Lower lobe of right lung (tissue), 2 donors: Measurements from ENCODE around the gene SEMG2. TPM values are rescaled to one million over a fixed set of nuclear protein-coding genes. Genes with fewer than 3 reads are reported as not detected.

ENCODE experiments used
- ATAC-seq, 2 donors: fragments of 200-7000 bp; cut with Tn5 transposase; one replicate each; pipeline ENCODE4 v1.9.1; 2020 to 2022; ENCODE audit warnings: mild to moderate bottlenecking in 2 of 2, moderate library complexity in 2 of 2
- DNase-seq: peaks from one replicate; pipeline ENCODE4 v3.0.0-alpha.2; 2020
- H3K27ac ChIP-seq: fragments of 200-600 bp; one replicate; pipeline ENCODE4 v1.8.0; 2022
- H3K27me3 ChIP-seq: fragments of 200-600 bp; one replicate; pipeline ENCODE4 v1.8.0; 2022; ENCODE audit warnings: low read depth
- H3K36me3 ChIP-seq: fragments of 200-600 bp; one replicate; pipeline ENCODE4 v1.8.0; 2022; ENCODE audit warnings: mild to moderate bottlenecking
- H3K4me1 ChIP-seq: fragments of 200-600 bp; one replicate; pipeline ENCODE4 v1.8.0; 2022
- H3K4me3 ChIP-seq: fragments of 200-600 bp; one replicate; pipeline ENCODE4 v1.8.0; 2022; ENCODE audit warnings: mild to moderate bottlenecking
- H3K9me3 ChIP-seq: fragments of 200-600 bp; one replicate; pipeline ENCODE4 v1.8.0; 2022
- intact Hi-C: fragments of 100-400 bp; cut with DNase I; formaldehyde crosslinking; loops from one replicate; pipeline ENCODE4 v1.11.0; 2022
- total RNA-seq: library from RNA; stranded (reverse); fragmentation: NEBNext Ultra II Directional; extraction: Animal tissue kit (Norgen Biotek cat#: 25700); gene quantifications from one replicate; pipeline ENCODE4 v1.2.1, GENCODE V29; 2021
- TF ChIP-seq, protein P1 (sequence below): fragments of 200-600 bp; IDR thresholded peaks from one replicate; pipeline ENCODE4 v1.8.0; 2022; ENCODE audit warnings: antibody characterized with exemption, mild to moderate bottlenecking
- donor health status: DM: no; HTN: yes; CAD: no; lungs with severe emphysema.

SEMG2 gene
- total RNA-seq, 1 donor from 2014 or later, result not detected

DNA sequence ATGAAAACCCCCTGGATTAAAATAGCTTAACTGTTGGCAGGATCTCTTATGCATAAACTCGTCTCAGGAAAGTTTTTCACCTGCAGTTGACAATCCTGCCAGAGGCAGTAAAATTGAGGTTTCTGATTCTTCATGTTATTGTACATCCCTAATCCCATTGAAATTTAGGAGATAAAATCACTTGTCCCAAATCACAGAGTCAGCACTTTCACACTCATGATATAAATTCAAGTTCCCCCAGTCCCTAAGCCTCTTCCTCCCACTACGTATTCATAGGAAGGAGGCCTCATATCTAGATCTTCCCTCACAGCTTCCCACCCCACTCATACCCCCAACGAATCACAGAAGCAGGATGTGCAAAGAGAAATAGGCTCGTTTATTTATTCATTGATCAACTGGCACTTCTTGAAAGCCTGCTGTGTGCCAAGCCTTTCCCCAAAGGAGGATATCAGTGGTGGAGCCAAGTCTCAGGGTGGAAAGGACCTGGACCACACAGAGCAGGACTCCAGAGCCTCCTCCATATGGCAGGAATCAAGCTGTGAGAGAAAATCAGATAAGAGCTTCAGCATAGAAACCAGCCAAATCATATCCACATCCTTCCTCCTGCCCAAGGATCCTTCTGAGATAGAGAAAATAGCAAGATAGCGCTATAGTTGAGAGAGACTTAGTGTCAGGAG, 30.8 kb downstream of the SEMG2 start:
- no peak for ATAC-seq
- no peaks in the 10 kb centered on the region for H3K9me3 ChIP-seq
- peaks cover 32% of the 10 kb centered on the region for H3K4me1 ChIP-seq
- intact Hi-C loops, result no loop called here
- TF ChIP-seq, protein P1, sequence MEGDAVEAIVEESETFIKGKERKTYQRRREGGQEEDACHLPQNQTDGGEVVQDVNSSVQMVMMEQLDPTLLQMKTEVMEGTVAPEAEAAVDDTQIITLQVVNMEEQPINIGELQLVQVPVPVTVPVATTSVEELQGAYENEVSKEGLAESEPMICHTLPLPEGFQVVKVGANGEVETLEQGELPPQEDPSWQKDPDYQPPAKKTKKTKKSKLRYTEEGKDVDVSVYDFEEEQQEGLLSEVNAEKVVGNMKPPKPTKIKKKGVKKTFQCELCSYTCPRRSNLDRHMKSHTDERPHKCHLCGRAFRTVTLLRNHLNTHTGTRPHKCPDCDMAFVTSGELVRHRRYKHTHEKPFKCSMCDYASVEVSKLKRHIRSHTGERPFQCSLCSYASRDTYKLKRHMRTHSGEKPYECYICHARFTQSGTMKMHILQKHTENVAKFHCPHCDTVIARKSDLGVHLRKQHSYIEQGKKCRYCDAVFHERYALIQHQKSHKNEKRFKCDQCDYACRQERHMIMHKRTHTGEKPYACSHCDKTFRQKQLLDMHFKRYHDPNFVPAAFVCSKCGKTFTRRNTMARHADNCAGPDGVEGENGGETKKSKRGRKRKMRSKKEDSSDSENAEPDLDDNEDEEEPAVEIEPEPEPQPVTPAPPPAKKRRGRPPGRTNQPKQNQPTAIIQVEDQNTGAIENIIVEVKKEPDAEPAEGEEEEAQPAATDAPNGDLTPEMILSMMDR, result no peak
- no peak overlapping the region for H3K27ac ChIP-seq
- no peaks in the 10 kb centered on the region for H3K36me3 ChIP-seq
- no peak for DNase-seq
- no peaks in the 10 kb centered on the region for H3K27me3 ChIP-seq
- peak overlapping the region; percentile 52 for H3K4me3 ChIP-seq

DNA sequence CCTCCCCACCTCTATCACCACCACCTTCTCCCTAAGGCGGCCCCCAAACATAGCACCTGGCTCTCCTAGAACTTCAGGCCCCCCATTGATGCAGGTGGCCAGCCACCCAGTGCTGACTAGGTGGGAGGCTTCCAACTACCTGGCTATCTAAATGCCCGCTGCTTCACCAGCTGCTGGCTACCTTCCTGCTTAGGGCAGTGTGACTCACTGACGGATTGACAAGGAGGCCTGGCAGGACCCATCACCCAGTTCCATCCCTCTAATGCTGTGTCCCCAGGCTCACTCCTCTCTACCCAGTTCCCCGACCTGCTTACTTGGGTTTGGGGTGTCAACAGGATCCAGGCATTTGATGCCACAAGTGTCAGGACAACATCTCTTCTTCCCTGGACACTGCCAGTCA, 32.1 kb downstream of the SEMG2 start:
- DNase-seq (no peak), ATAC-seq (peak; percentile 41 to 51)
- no peaks in the 10 kb centered on the region for H3K36me3 ChIP-seq
- peak overlapping the region; percentile 64 for H3K27ac ChIP-seq
- H3K4me1 ChIP-seq, result peaks cover 23% of the 10 kb centered on the region
- intact Hi-C loops, result no loop called here
- peak overlapping the region; percentile 52 for H3K4me3 ChIP-seq
- TF ChIP-seq, protein P1, result no peak
- H3K9me3 ChIP-seq, result no peaks in the 10 kb centered on the region
- H3K27me3 ChIP-seq, result no peaks in the 10 kb centered on the region

DNA sequence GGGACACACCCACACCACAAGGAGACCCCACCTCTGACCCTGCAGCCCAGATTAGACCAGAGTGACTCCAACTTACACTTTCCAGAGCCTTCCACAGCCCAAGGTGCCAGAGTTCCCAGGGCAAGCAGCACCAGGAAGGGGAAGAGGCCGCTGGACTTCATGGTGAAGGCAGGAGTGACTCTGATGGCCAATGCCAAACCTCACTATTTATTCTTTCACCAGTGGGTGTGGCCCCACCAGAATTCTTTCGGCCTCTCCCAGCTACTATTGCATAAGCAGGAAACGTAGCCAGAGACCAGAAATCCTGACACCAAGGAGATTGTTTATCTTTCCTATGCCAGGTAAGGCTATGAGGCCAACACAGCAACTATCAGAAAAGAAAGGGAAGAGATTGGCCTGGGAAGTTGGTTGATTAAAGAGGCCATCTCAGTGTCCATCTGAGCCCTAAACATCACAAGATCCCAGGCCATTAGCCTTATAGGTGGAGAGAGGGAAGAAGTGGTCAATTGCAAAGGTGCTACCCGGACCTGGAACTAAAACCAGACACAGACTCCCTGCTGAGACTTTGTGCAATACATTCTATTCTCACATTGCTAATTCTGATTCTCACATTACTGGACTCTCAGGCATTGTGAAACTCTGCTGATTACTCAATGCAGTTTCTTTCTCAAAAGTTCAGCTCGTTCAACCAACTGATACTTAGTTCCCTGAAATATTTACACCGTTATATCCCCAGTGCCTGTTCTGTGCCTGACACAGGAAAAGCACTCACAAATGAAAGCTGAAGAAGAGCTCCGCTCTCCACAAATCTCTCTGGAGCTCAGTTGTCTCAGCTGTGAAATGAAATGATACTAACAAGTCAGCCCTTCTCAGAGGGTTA, 33.5 kb downstream of the SEMG2 start, which contains the start of gene SLPI:
SLPI (minus strand) TSS at position 182 of the 880 bp plus-strand sequence; CDS start at position 161, 21 bp downstream.
- Histone ChIP-seq H3K27ac (peak within 1 kb of the TSS; percentile 64), H3K4me3 (peak within 1 kb of the TSS; percentile 52), H3K27me3 (no peaks in the 10 kb centered on the region), H3K9me3 (no peaks in the 10 kb centered on the region), H3K36me3 (no peaks in the 10 kb centered on the region), H3K4me1 (peaks cover 15% of the 10 kb centered on the region)
- peak; percentile 64 for DNase-seq
- intact Hi-C loops, result no loop called here
- ATAC-seq, result peak; percentile 88 to 93
- TF ChIP-seq, protein P1, result no peak

DNA sequence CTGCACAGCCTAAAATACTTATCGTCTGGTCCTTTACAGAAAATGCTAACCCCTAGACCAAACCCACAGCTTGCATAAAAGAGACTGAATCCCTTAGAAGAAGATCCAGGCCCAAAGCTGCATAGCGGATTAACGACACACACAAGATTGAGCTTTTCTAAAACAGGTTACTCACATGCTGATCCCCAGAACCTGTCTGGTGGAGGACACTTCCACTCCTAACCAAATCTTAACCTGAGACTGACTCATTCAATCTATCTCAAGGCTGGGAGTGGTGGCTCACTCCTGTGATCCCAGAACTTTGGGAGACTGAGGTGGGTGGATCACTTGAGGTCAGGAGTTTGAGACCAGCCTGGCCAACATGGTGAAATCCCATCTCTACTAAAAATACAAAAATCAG, 36.0 kb downstream of the SEMG2 start:
- Histone ChIP-seq H3K27ac (no peak overlapping the region), H3K4me1 (peaks cover 15% of the 10 kb centered on the region), H3K9me3 (no peaks in the 10 kb centered on the region), H3K36me3 (no peaks in the 10 kb centered on the region), H3K27me3 (no peaks in the 10 kb centered on the region), H3K4me3 (no peak overlapping the region)
- no peak for ATAC-seq
- TF ChIP-seq, protein P1, result no peak
- intact Hi-C loops, result no loop called here
- no peak for DNase-seq

GRCh38 chr20:45257711-45258110, 36.5 kb downstream of the SEMG2 start:
- H3K4me1 ChIP-seq, result peaks cover 15% of the 10 kb centered on the region
- ATAC-seq, result no peak
- intact Hi-C loops, result no loop called here
- no peak overlapping the region for H3K4me3 ChIP-seq
- TF ChIP-seq, protein P1, result no peak
- DNase-seq, result no peak
- no peaks in the 10 kb centered on the region for H3K27me3 ChIP-seq
- H3K27ac ChIP-seq, result no peak overlapping the region
- H3K36me3 ChIP-seq, result no peaks in the 10 kb centered on the region
- H3K9me3 ChIP-seq, result no peaks in the 10 kb centered on the region
